H9 (cell line): ENCODE measurements around the gene CCNL1. TPM values are rescaled to one million over a fixed set of nuclear protein-coding genes. Genes with fewer than 3 reads are reported as not detected.

Source experiments
- DNase-seq: peaks from one replicate; pipeline ENCODE4 v3.0.0-alpha.2; 2017
- H2AFZ ChIP-seq: one replicate; pipeline ENCODE4 v1.6.1; 2013; ENCODE audit warnings: mild to moderate bottlenecking, low read length, control low read depth, moderate library complexity
- H2AK5ac ChIP-seq: 2 replicates; pipeline ENCODE4 v1.6.1; 2013; ENCODE audit warnings: low read length, control low read depth, mixed read lengths; ENCODE audit not compliant: insufficient read length
- H2BK120ac ChIP-seq: one replicate; pipeline ENCODE4 v1.6.1; 2013; ENCODE audit warnings: low read depth, mild to moderate bottlenecking, low read length, control low read depth, inconsistent platforms; ENCODE audit not compliant: poor library complexity, severe bottlenecking
- H2BK12ac ChIP-seq: 2 replicates; pipeline ENCODE4 v1.6.1; 2013; ENCODE audit warnings: low read length, control low read depth, mixed read lengths, low read depth; ENCODE audit not compliant: insufficient read length
- H2BK15ac ChIP-seq: 2 replicates; pipeline ENCODE4 v1.6.1; 2013; ENCODE audit warnings: low read depth, low read length, control low read depth
- H2BK20ac ChIP-seq: one replicate; pipeline ENCODE4 v1.6.1; 2013; ENCODE audit warnings: low read depth, mild to moderate bottlenecking, low read length, control low read depth, inconsistent platforms; ENCODE audit not compliant: poor library complexity, severe bottlenecking
- H2BK5ac ChIP-seq: 2 replicates; pipeline ENCODE4 v1.6.1; 2013; ENCODE audit warnings: low read length, control low read depth, mixed read lengths; ENCODE audit not compliant: insufficient read length
- H3K14ac ChIP-seq: 2 replicates; pipeline ENCODE4 v1.6.1; 2013; ENCODE audit warnings: low read length, control low read depth; ENCODE audit not compliant: insufficient read depth
- H3K18ac ChIP-seq: 2 replicates; pipeline ENCODE4 v1.6.1; 2013; ENCODE audit warnings: low read depth, mild to moderate bottlenecking, mixed read lengths, low read length, control low read depth; ENCODE audit not compliant: insufficient read length
- H3K23ac ChIP-seq: 2 replicates; pipeline ENCODE4 v1.6.1; 2013; ENCODE audit warnings: low read length, control low read depth, mixed read lengths, low read depth; ENCODE audit not compliant: insufficient read length
- H3K23me2 ChIP-seq: 2 replicates; pipeline ENCODE4 v1.6.1; 2013; ENCODE audit warnings: low read depth, mild to moderate bottlenecking, mixed read lengths, low read length, control low read depth; ENCODE audit not compliant: insufficient read length, poor library complexity, severe bottlenecking
- H3K27ac ChIP-seq: 2 replicates; pipeline ENCODE4 v1.5.1; 2013; ENCODE audit warnings: low read length, control low read depth, mixed read lengths, low read depth; ENCODE audit not compliant: insufficient read length
- H3K27me3 ChIP-seq: 2 replicates; pipeline ENCODE4 v1.6.1; 2013; ENCODE audit warnings: low read length, control low read depth, inconsistent platforms; ENCODE audit not compliant: insufficient read depth
- H3K4ac ChIP-seq: 2 replicates; pipeline ENCODE4 v1.6.1; 2013; ENCODE audit warnings: low read depth, mild to moderate bottlenecking, control low read depth, inconsistent platforms, low read length, moderate library complexity
- H3K4me1 ChIP-seq: 2 replicates; pipeline ENCODE4 v1.6.1; 2013; ENCODE audit warnings: low read length, control low read depth, inconsistent platforms; ENCODE audit not compliant: insufficient read depth
- H3K4me2 ChIP-seq: 2 replicates; pipeline ENCODE4 v1.6.1; 2013; ENCODE audit warnings: low read length, control low read depth, mixed read lengths; ENCODE audit not compliant: insufficient read length, insufficient read depth
- H3K56ac ChIP-seq: 2 replicates; pipeline ENCODE4 v1.6.1; 2013; ENCODE audit warnings: low read depth, mild to moderate bottlenecking, mixed read lengths, low read length, control low read depth; ENCODE audit not compliant: insufficient read length
- H3K79me1 ChIP-seq: 2 replicates; pipeline ENCODE4 v1.6.1; 2013; ENCODE audit warnings: low read depth, mild to moderate bottlenecking, moderate library complexity, low read length, control low read depth, inconsistent platforms; ENCODE audit not compliant: insufficient read depth, poor library complexity, severe bottlenecking
- H3K79me2 ChIP-seq: 2 replicates; pipeline ENCODE4 v1.6.1; 2013; ENCODE audit warnings: low read length, control low read depth, inconsistent platforms; ENCODE audit not compliant: insufficient read depth
- H3K9ac ChIP-seq: 2 replicates; pipeline ENCODE4 v1.6.1; 2013; ENCODE audit warnings: low read length, control low read depth, mixed read lengths; ENCODE audit not compliant: insufficient read length; ENCODE audit errors: extremely low read depth
- H3K9me3 ChIP-seq: one replicate; pipeline ENCODE4 v1.6.1; 2013; ENCODE audit warnings: low read depth, low read length, inconsistent platforms; ENCODE audit not compliant: control insufficient read depth
- H3T11ph ChIP-seq: one replicate; pipeline ENCODE4 v1.6.1; 2013; ENCODE audit warnings: mild to moderate bottlenecking, low read length, control low read depth, inconsistent platforms
- H4K20me1 ChIP-seq: one replicate; pipeline ENCODE4 v1.6.1; 2013; ENCODE audit not compliant: control insufficient read depth, insufficient read length, insufficient read depth
- H4K5ac ChIP-seq: 2 replicates; pipeline ENCODE4 v1.6.1; 2013; ENCODE audit warnings: low read depth, mild to moderate bottlenecking, mixed read lengths, low read length, control low read depth; ENCODE audit not compliant: insufficient read length
- H4K8ac ChIP-seq: replicated peaks from 2 replicates; pipeline ENCODE4 v1.6.1; 2013; ENCODE audit warnings: low read length, control low read depth, mixed read lengths, low read depth; ENCODE audit not compliant: insufficient read length
- H4K91ac ChIP-seq: 2 replicates; pipeline ENCODE4 v1.6.1; 2013; ENCODE audit warnings: low read depth, mild to moderate bottlenecking, moderate library complexity, mixed read lengths, low read length, control low read depth; ENCODE audit not compliant: insufficient read length
- H3K27ac Mint-ChIP-seq, 3 experiments: 2 replicates in 2 of 3; 3 replicates in 1 of 3; pipeline ENCODE4 v1.8.0; 2020 to 2021; ENCODE audit warnings: mixed read lengths in 3 of 3, mild to moderate bottlenecking in 1 of 3, moderate library complexity in 1 of 3
- H3K27me3 Mint-ChIP-seq: 2 replicates; pipeline ENCODE4 v1.8.0; 2021; ENCODE audit warnings: low read depth, mild to moderate bottlenecking, moderate library complexity, mixed read lengths
- H3K36me3 Mint-ChIP-seq, 3 experiments: 2 replicates in 2 of 3; 3 replicates in 1 of 3; pipeline ENCODE4 v1.8.0; 2020 to 2021; ENCODE audit warnings: low read depth in 3 of 3, mixed read lengths in 3 of 3; ENCODE audit not compliant: insufficient read depth in 1 of 3
- H3K4me1 Mint-ChIP-seq, 2 experiments: 2 replicates each; pipeline ENCODE4 v1.8.0; 2020; ENCODE audit warnings: mixed read lengths in 2 of 2
- H3K4me3 Mint-ChIP-seq, 2 experiments: 2 replicates in 1 of 2; 3 replicates in 1 of 2; pipeline ENCODE4 v1.8.0; 2020 to 2021; ENCODE audit warnings: mild to moderate bottlenecking in 2 of 2, mixed read lengths in 2 of 2, moderate library complexity in 1 of 2
- H3K9me3 Mint-ChIP-seq, 2 experiments: 2 replicates in 1 of 2; 3 replicates in 1 of 2; pipeline ENCODE4 v1.8.0; 2020; ENCODE audit warnings: mild to moderate bottlenecking in 2 of 2, mixed read lengths in 2 of 2, moderate library complexity in 1 of 2
- total RNA-seq: library from RNA; stranded (reverse); gene quantifications from 2 replicates; pipeline ENCODE4 v1.2.1, GENCODE V29; 2021
- TF ChIP-seq, protein P1 (sequence below): fragments of 200-600 bp; sonication (generic); conservative IDR thresholded peaks from 3 replicates; pipeline ENCODE4 v1.8.0; 2021; ENCODE audit warnings: antibody characterized with exemption, mild to moderate bottlenecking

CCNL1 gene
- total RNA-seq, 1 experiment from 2014 or later: 103 TPM

DNA sequence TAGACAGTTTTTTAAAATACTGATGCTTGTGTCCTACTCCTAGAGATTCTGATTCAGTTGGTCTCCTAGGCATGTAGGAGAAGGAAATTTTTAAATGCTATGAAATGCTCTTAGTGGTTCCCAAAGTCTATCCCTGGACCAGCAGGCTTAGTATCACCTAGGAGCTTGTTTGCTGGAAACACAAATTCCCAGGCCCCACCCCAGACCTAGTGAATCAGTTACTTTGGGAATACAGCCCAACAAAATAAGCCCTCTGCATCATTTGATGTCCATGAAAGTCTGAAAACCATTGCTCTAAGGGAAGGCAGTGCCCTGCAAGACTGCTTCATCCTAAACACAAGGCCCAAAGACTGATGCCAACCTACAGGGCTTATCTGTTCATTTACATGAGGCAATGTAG is 36.3 kb downstream of the CCNL1 start:
- no peak overlapping the region for H3K27ac ChIP-seq
- Mint-ChIP-seq H3K27me3 (0 out of 2 replicates have a peak, but pooled peaks cover under 1% of the 10 kb centered on the region), H3K36me3 (peaks cover 0 to 5% (median 0%) of the 10 kb centered on the region in 3 experiments; a peak in 2 of 7 replicates)

More for the DNA sequence above, 36.3 kb downstream of the CCNL1 start:
- Histone ChIP-seq H3K9ac (no peak overlapping the region), H4K5ac (no peak overlapping the region), H2BK120ac (no peak overlapping the region), H3K56ac (no peak overlapping the region), H2BK12ac (no peak overlapping the region), H3K4me2 (no peak overlapping the region), H3K4me1 (no peaks in the 10 kb centered on the region), H4K20me1 (no peaks in the 10 kb centered on the region), H3K9me3 (no peaks in the 10 kb centered on the region), H3K27me3 (no peaks in the 10 kb centered on the region), H2BK15ac (no peak overlapping the region), H3K18ac (no peak overlapping the region), H2BK20ac (no peak overlapping the region), H4K8ac (no peak overlapping the region), H3K23ac (no peak overlapping the region), H3T11ph (no peak overlapping the region), H2BK5ac (no peak overlapping the region), H2AFZ (no peak overlapping the region), H3K14ac (no peak overlapping the region), H3K79me1 (no peaks in the 10 kb centered on the region), H3K79me2 (no peaks in the 10 kb centered on the region), H3K4ac (no peak overlapping the region), H3K23me2 (no peaks in the 10 kb centered on the region), H2AK5ac (no peak overlapping the region), H4K91ac (no peak overlapping the region)
- H3K4me3 Mint-ChIP-seq: no peak overlapping the region
- DNase-seq: no peak
- TF ChIP-seq, protein P1, sequence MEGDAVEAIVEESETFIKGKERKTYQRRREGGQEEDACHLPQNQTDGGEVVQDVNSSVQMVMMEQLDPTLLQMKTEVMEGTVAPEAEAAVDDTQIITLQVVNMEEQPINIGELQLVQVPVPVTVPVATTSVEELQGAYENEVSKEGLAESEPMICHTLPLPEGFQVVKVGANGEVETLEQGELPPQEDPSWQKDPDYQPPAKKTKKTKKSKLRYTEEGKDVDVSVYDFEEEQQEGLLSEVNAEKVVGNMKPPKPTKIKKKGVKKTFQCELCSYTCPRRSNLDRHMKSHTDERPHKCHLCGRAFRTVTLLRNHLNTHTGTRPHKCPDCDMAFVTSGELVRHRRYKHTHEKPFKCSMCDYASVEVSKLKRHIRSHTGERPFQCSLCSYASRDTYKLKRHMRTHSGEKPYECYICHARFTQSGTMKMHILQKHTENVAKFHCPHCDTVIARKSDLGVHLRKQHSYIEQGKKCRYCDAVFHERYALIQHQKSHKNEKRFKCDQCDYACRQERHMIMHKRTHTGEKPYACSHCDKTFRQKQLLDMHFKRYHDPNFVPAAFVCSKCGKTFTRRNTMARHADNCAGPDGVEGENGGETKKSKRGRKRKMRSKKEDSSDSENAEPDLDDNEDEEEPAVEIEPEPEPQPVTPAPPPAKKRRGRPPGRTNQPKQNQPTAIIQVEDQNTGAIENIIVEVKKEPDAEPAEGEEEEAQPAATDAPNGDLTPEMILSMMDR: no peak
- no peaks in the 10 kb centered on the region for H3K9me3 Mint-ChIP-seq
- H3K4me1 Mint-ChIP-seq: peaks cover 3 to 12% of the 10 kb centered on the region in 2 experiments; a peak in 3 of 4 replicates
- H3K27ac Mint-ChIP-seq: no peak overlapping the region
